HG03159 (cell line): ENCODE measurements around the gene SSMEM1.
"Not testable (repeated sequence)": the region's sequence is repeated elsewhere in the genome, so short reads cannot be mapped to it uniquely, and the experiment has no call there.

Source experiments
- ATAC-seq: cut with Tn5 transposase; IDR thresholded peaks from one replicate; pipeline ENCODE4 v1.9.1; 2021; ENCODE audit warnings: mild to moderate bottlenecking, moderate library complexity; ENCODE audit not compliant: unreplicated experiment

The SSMEM1 gene, protein sequence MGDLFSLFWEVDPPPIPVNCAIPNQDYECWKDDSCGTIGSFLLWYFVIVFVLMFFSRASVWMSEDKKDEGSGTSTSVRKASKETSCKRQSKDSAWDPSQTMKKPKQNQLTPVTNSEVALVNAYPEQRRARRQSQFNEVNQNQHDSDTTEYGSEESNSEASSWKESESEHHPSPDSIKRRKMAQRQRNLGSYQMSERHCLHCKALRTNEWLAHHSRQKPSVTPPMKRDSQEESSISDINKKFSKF

DNA sequence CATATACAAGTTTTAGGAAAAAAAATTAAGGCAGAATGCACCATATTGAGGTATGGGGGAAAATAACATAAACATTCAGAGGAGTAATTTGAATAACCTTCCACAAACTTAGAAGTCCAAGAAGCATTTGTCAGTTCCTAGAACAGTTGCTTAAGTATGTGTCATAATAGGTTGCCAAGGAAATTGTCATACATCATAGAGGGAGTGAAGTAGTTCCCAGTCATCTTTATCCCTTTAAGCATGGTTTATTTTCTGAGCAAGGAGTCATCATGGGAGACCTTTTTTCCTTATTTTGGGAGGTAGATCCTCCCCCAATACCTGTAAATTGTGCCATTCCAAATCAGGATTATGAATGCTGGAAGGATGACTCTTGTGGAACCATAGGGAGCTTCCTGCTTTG, at the start of gene SSMEM1:
Gene SSMEM1 (plus strand): TSS at position 219 of the 400 bp plus-strand sequence. CDS start 51 bp downstream, at position 270.
- ATAC-seq, result no peak

DNA sequence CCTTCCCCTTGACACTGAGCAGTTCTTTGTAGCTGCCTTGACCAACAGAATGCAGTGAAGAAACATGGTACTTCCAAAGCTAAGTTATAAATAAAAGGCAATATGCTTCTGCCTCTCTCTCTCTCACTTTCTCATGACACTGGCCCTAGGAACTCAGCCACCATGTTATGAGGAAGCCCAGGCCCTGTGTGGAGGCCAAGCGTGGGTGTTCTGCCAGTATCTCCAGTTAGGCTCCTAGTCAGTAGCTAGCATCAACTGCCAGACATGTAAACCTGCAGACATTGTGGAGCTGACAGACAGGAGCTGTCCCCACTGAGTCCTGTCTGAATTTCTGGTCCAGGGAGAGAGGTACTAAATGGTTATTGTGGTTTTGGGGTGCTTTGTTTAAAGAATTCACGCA, 47.6 kb upstream of the SSMEM1 start:
- ATAC-seq, result no peak

DNA sequence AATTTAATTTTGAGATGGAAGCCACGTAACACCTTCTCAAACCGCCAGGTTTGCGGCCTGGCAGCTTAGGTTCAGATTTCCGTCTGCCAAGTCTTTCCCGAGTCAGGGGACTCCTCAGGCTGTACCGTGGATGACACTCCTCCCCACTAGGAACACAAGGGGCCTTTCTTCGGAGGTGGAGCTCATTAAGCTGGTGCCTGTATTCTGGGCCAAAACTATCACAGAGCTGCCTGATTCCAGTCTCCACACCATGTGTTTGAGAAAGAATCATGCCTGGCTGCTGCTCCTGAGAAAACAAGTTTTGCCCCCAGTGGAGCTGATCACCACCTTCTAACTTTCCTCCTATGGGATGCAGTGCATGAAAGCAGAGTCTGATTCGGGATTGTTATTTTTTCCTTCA, 47.2 kb upstream of the SSMEM1 start:
- no peak for ATAC-seq

DNA sequence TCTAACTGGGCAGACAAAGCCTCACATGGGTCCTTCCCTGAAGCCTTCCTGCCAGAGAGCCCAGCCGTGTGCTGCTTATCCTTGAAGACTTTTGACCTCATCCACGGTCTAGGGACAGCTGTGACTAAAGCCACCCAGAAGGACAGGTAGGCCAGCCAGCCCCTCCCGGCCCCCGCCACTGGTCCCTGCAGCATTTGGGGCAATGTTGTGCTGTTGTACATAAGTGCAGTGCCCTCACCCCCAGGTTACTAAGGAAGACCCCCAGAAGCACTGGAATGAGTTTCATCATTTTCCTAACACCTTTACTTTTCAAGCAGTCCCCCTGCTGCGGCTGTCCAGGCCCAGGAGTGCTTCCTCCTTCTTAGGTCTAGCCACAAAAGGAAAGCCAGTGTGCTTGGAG, 45.5 kb upstream of the SSMEM1 start:
- ATAC-seq, result no peak

DNA sequence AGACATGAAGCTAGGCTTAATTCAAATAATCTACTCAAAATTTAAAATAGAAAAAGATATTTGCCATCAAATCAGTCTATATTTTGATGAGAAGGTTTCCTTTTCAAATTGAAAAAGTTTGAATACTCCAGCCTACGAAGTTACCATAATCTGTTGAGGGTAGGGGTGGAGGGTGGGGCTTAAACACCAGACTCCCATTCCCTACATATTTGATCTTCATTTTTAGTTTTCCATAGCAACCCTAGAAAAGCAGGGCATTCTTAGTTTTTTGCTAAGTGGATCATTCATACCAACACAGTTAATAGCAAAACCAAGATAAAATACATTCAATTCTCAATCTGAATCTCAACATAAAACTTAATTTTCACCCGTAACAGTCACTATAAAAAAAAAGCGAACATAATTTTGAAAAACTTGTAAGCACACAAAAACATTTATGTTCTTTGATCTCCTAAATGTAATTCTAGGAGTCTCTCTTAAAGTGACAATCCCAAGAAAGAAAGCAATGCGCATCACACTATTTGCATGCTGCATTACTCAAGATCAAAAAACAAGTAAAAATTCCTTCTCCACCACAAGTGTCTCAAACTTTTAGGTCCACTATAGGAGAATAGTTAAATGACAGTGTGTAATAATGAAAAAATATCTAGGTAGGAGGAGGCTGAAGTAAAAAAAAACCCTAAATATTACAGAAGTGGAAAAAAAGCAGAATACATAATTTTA, 33.3 kb upstream of the SSMEM1 start:
- no peak for ATAC-seq

DNA sequence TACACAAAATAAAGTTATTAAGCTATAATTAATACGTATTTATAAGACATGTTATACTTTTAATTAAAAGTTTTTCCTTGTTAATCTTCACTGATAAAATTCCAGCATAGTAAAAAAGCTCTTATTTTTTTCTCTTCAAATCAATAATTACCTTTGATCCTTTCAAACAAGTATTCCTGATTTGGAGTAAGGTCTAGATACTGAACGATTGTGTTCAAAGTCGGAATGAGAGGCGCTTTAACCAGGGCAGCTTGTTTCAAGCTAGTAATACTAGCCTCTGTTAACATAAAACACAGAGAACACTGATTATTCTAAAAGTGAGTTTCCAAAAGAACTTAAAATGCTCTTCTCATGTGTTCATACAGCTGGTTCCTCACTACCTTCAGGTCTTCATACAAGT, 29.4 kb upstream of the SSMEM1 start:
- no peak for ATAC-seq

DNA sequence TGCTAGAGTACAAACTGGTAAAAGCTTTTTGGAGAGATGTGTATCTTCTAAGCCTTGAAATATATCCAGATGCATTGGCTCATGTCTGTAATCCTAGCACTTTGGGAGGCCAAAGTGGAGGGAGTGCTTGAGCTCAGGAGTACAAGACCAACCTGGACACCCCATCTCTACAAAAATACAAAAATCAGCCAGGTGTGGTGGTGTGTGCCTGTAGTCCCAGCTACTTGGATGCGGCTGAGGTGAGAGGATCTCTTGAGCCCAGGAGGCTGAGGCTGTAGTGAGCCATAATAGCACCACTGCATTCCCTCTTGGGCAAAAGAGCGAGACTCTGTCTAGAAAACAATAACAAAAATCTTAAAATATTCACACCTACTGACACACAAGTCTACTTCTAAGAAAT, 28.0 kb upstream of the SSMEM1 start:
- ATAC-seq, result no peak

DNA sequence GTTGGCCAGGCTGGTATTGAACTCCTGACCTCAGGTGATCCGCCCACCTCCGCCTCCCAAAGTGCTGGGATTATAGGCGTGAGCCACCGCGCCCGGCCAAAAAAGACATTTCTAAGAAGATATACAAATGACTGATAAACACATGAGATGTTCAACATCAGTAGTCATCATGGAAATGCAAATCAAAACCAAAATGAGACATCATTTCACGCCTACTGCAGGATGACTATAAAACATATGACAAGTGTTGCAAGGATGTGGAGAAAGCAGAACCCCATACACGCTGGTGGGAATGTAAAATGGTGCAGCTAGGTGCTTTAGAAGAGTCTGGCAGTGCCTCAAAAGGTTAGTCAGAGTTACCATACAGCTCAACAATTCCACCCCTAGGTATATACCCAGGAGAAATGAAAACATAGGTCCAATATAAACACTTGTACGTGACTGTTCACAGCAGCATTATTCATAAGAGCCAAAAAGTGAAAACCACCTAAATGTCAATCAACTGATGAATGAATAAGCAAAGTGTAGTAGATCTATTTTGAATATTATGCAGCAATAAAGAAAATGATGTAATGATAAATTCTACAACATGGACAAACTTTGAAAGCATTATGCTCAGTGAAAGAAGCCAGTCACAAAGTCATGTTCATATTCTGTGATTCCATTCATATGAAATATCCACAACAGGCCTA, 26.9 kb upstream of the SSMEM1 start:
- ATAC-seq, result no peak

DNA sequence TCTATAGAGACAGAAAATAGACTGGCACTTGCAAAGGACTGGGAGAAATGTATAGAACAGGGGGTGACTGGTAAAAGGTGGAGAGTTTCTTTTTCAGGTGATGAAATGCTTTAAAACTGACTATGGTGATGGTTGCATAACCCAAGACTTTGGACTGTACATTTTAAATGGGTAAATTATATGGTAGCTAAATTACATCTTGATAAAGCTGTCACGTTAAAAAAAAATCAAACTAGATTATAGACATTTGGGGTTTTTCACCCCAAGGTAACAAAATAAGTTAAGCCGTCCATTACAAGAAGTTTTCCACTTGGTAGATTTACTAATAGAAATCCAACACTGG, 26.4 kb upstream of the SSMEM1 start:
- no peak for ATAC-seq

DNA sequence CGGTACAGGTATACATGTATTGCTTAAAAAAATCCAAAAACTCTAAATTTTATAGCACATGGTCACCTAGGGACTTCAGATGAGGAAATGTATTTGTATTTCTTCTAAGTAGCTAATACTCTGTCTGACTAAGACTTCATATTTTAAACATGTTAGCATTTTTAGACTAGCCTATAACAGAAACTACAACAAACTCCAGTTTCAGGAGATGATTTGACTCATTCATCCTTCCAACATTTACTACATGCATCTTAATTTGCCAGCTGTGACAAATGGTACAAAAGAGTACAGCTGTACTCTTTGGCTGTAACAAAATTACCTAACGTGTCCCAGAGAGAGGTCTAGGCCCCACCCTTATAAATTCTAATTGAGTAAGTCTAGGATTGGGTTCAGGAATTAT, 24.7 kb upstream of the SSMEM1 start:
- peak; percentile 77 for ATAC-seq

DNA sequence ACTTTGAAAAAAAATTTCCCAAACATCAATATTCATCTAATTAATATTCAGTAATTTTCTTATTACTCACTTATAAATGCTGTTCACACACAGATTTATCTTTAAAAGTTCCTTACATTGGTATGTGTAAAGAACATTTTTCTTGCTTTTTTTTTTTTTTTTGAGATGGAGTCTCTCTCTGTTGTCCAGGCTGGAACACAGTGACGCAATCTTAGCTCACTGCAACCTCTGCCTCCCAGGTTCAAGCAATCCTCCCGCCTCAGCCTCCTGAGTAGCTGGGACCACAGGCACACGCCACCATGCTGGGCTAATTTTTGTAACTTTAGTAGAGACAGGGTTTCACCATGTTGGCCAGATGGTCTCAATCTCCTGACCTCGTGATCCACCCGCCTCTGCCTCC, 23.3 kb upstream of the SSMEM1 start:
- not testable (repeated sequence) for ATAC-seq

DNA sequence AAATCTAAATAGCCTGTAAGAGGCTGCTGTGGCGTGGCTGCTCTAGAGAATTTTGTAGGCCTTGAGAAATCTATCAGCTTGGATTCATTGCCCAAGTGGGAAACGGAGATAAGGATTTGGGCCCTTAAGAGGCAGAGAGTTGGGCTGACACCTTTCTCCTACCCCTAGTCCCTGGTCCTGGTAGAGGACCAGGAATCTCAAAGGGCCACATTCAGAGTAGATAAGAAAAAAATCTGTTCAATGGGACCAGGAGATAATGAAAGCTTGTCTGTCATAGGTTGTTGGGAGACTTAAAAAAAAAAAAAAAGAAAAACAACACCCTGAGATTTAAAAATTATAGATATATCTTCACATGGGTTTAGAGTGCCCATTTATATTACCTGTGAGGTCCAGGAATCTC, 20.3 kb upstream of the SSMEM1 start:
- no peak for ATAC-seq

DNA sequence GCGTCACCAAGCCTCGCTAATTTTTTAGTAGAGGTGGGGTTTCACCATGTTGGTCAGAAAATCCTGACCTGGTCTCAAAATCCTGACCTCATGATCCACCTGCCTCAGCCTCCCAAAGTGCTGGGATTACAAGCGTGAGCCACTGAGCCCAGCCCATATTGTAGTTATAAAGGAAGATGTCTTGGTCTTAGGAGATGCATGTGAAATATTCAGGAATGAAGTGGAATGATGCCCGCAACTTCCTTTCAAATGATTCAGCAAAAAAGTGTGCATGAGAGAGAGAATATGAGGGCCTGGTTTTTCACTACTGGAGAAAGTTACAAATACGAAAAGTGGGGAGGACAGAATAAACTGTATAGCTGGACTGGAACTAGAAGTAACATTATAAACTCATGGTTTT, 18.3 kb upstream of the SSMEM1 start:
- no peak for ATAC-seq

DNA sequence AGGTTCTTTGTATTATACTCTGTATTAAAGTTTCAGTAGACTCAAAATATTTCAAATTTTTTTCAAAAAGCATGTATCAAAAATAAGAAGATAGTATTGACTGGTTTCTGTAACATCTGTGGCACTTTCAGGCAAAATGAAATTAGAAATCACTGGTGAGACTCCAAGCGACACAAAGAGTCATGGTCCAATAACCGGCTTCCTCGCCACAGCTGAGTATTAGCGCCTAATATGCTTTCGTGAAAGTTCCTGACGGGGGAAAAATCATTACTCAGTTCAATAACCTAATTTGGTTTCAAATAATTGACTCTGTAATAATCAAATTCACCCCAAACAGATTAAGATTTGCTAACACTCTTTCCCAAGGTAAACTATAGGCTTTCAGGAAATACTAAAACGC, 15.9 kb upstream of the SSMEM1 start:
- no peak for ATAC-seq

DNA sequence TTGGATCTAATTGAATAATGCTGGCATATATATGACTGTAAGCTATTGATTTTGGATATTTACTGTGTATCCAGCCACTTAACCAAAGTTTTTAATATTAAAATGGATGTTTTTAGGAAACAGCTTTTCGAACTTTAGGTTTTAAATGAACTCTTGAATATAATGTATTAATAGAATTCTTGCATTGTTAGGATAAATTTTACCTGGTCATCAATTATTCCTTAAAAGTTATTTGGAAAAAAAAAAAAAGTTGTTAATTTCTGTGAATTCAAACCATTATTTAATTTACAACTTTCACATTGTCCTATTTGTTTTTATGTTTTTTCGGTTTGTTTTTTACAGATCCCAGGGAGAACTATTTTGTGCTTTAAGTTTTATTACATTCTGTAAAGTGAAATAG, 12.3 kb upstream of the SSMEM1 start:
- no peak for ATAC-seq

DNA sequence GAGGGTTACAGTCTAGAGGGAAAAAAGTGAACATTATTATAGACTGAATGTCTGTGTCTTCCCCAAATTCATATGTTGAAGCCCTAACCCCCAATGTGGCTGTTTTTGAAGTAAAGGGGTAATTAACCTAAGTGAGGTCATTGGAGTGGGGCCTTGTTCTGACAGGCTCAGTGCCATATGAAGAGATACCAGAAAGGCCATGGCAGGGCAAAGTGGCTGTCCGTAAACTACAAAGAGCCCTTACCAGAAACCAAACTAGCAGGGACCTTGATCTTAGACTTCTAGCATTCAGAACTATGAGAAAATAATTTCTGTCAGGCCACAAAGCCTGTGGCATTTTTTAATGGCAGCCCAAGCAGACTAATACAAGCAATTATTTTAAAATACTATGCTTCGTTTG, 11.2 kb upstream of the SSMEM1 start:
- ATAC-seq, result no peak

DNA sequence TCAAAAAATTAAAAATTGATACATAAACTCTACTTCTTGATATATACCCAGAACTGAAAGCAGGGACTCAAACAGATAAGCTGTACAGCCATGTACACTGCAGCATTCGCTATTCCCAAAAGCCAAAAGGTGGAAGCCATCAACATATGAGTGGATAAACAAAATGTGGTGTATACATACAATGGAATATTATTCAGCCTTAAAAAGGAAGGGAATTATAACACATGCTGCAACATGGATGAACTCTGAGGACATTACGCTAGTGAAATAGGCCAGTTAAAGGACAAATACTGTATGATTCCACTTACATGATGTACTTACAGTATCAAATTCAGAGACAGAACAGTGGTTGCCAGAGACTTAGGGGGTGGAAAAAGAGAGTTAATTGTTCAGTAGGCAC, 10.6 kb upstream of the SSMEM1 start:
- ATAC-seq, result no peak

DNA sequence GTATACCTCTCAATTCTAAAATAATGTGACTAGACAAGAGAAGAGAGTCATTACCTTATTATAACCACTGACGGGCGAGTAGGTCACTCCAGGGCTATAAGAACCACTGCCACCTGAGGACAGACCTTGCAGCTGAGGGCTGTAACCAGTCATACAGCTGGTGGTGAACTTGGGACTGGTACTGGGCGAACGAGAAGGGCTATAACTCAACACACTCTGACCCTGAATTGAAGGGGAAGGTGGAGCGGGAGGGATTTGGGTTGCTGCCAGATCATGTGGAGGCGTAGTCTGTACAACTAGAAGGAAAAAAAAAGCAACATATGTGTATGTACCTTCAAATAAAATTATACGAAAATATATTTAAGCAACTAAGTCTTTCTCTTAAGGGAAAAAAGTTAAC, 5.9 kb upstream of the SSMEM1 start:
- no peak for ATAC-seq

DNA sequence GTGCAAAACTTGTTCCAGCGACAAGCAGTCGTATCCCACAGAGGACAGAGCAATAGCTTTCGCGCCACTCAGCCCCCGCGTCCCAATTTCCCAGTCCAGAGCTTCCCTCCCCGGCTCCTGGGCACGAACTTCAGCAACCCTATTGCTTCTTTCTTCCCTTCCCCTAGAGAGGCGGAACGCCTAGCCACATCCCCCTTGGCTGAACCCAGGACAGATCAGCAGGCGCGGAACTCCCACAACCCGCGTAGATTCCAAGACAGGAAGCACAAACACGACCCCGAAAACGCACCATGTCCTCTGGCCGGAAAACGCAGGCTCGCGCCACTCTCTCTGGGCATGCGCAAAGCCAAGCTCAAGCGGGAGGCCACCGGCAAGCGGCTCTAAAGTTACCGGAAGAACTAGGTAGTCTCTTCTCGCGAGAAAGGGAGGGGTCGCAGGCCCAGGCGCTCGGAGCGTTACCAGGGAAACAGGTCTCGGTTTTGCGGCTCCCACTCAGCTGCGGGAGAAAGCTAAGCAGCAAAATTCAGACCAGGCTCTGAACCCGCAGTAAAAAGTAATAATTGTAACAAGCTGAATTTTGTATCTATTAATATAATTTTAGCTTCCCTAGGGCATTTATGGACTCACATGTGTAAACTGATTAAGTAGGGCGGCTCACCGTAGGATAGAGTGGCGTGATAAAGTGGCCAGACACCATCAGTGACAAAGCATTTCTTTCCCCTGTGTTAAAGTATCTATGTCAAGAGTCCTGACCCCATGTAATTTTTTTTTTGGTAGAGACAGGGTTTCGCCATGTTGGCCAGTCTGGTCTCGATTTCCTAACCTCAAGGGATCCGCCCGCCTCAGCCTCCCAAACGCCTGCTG, 2.3 kb upstream of the SSMEM1 start, which contains the start of gene TMEM209:
Gene TMEM209 (minus strand): TSS at position 323 of the 864 bp plus-strand sequence. CDS start 31 bp downstream, at position 292.
- peak; percentile 95 for ATAC-seq

DNA sequence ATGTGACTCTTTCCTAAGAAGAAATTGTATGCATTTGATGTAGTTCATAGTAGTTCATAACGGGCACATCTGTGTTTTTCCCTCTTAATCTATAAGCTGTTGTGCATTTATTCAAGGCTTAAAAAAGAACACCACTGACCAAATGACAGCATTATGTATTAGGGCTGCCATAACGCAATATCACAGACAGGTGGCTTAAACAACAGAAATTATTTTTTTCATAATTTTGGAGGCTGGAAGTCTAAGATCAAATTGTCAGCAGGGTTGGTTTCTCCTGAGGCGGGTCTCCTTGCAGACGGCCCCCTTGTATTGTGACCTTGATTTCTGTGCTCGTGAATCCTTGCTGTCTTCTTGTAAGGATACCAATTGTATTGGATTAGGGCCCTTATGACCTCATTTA, 627 bp upstream of the SSMEM1 start:
- no peak for ATAC-seq

DNA sequence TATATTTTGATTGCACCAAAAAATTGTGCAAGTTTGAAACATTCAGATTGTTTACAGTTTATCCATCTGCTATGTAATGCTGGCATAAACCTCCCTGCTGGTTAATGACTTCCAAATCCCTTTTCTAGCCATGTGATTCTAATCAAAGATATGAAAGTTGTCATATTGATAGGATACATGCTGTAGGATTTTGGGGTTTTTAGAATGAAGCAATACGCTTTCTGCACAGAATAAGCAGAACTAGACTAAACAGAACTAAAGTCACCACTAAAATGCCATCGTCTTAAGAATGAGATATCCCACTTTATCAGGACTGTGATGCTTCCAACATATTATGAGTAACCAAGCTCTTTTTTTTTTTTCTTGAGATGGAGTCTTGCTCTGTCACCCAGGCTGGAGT, 856 bp downstream of the SSMEM1 start:
- no peak for ATAC-seq
